Sigmoid colon (tissue), 7 donors: ENCODE data around the gene ACOXL. TPM values are rescaled to one million over a fixed set of nuclear protein-coding genes. Genes with fewer than 3 reads are reported as not detected.

Experiments
- DNase-seq: peaks from one replicate; pipeline ENCODE4 v3.0.0-alpha.2; 2019
- H3K27ac ChIP-seq, 4 donors: fragments of 200-600 bp; sonication (generic); one replicate each; pipeline ENCODE4 v1.5.1; 2016 to 2019; ENCODE audit warnings: mild to moderate bottlenecking in 1 of 4
- H3K27me3 ChIP-seq, 3 donors: fragments of 200-600 bp; sonication (generic); one replicate each; pipeline ENCODE4 v1.5.1; 2019; ENCODE audit warnings: mild to moderate bottlenecking in 1 of 3
- H3K36me3 ChIP-seq, 4 donors: fragments of 200-600 bp; sonication (generic); one replicate each; pipeline ENCODE4 v1.5.1; 2016 to 2019
- H3K4me1 ChIP-seq, 4 donors: fragments of 200-600 bp; sonication (generic); one replicate each; pipeline ENCODE4 v1.5.1; 2017 to 2019
- H3K4me3 ChIP-seq, 4 donors: fragments of 200-600 bp; sonication (generic); one replicate each; pipeline ENCODE4 v1.5.1; 2017 to 2019; ENCODE audit warnings: mild to moderate bottlenecking in 2 of 4, moderate library complexity in 1 of 4
- H3K9me3 ChIP-seq, 4 donors: fragments of 200-600 bp in 3 of 4; sonication (generic) in 3 of 4; one replicate each; pipeline versions ENCODE4 v1.5.1 to v1.6.1; 2013 to 2019
- CTCF ChIP-seq, 4 experiments: fragments of 450-650 bp in 3 of 4; fragments of 200-600 bp in 1 of 4; IDR thresholded peaks; one replicate each; pipeline ENCODE4 v1.5.1; 2016 to 2019; ENCODE audit warnings: antibody characterized with exemption in 4 of 4, mild to moderate bottlenecking in 3 of 4, moderate library complexity in 2 of 4
- EP300 ChIP-seq, 4 donors: sonication (generic); formaldehyde crosslinking; IDR thresholded peaks; one replicate each; pipeline ENCODE4 v1.6.1; 2017; ENCODE audit warnings: antibody characterized with exemption in 4 of 4
- POLR2A ChIP-seq, 2 donors: fragments of 450-650 bp; IDR thresholded peaks; one replicate each; pipeline ENCODE4 v1.6.1; 2016; ENCODE audit warnings: antibody characterized with exemption in 2 of 2, mild to moderate bottlenecking in 2 of 2, moderate library complexity in 2 of 2
- POLR2AphosphoS5 ChIP-seq, 4 donors: sonication (generic); formaldehyde crosslinking; IDR thresholded peaks; one replicate each; pipeline ENCODE4 v1.6.1; 2017; ENCODE audit warnings: antibody characterized with exemption in 4 of 4
- WGBS, 2 donors: extraction: QIAGEN DNeasy Blood & Tissue Kit; methylation state at CpG; one replicate each; pipeline ENCODE4 v1.1.7; 2013; 5-methylcytosine and 5-hydroxymethylcytosine counted together
- intact Hi-C: fragments of 100-400 bp; cut with DNase I; formaldehyde crosslinking; loops from one replicate; pipeline ENCODE4 v1.15.1; 2023
- polyA plus RNA-seq, 3 donors: library from polyadenylated mRNA; stranded (reverse); fragments of 200-250 nt; gene quantifications; one replicate each; pipeline ENCODE4 v1.2.3, GENCODE V29; 2013
- total RNA-seq, 4 donors: library from RNA; depleted of rRNA; stranded (reverse); fragments of >200 nt; gene quantifications; one replicate each; pipeline ENCODE4 v1.1.0, GENCODE V29; 2016
- donor health status: healthy with polysubstance abuse.
- donor health status: Bipolar disorder and iron deficiency.
- donor health status: healthy.

Gene ACOXL
- total and polyA plus RNA-seq, 7 donors = 0.45 TPM; not detected in 6

- no peak for DNase-seq
- Histone ChIP-seq H3K4me1 (no peaks in the 10 kb centered on the region), H3K27me3 (peaks cover 0 to 9% (median 0%) of the 10 kb centered on the region in 3 donors), H3K4me3 (no peak overlapping the region), H3K9me3 (no peaks in the 10 kb centered on the region), H3K36me3 (no peaks in the 10 kb centered on the region), H3K27ac (no peak overlapping the region)
- intact Hi-C loops = no loop called here
- TF ChIP-seq POLR2AphosphoS5 (IDR thresholded peaks at IDR 0.05) = no peak
- no peak for TF ChIP-seq EP300 (IDR thresholded peaks at IDR 0.05)
- TF ChIP-seq POLR2A (IDR thresholded peaks at IDR 0.05) = no peak
- TF ChIP-seq CTCF (IDR thresholded peaks at IDR 0.05) = no peak
- WGBS, 2 donors = 95 to 98% methylated on average over 5 of the region's 5 CpGs
Measured at GRCh38 chr2:111106706-111107105, 374.3 kb downstream of the ACOXL start.

- Histone ChIP-seq H3K4me1 (no peaks in the 10 kb centered on the region), H3K27ac (no peak overlapping the region), H3K9me3 (no peaks in the 10 kb centered on the region), H3K27me3 (peaks cover 0 to 24% (median 8%) of the 10 kb centered on the region in 3 donors), H3K4me3 (no peak overlapping the region), H3K36me3 (no peaks in the 10 kb centered on the region)
- intact Hi-C loops = no loop called here
- no peak for TF ChIP-seq EP300 (IDR thresholded peaks at IDR 0.05)
- DNase-seq = no peak
- 95 to 97% methylated on average over 2 of the region's 2 CpGs for WGBS, 2 donors
Measured at GRCh38 chr2:111108745-111109271, 376.4 kb downstream of the ACOXL start.

GRCh38 chr2:111111101-111111755, 378.9 kb downstream of the ACOXL start:
- DNase-seq = no peak
- Histone ChIP-seq H3K27ac (no peak overlapping the region), H3K9me3 (no peaks in the 10 kb centered on the region), H3K36me3 (no peaks in the 10 kb centered on the region), H3K4me3 (no peak overlapping the region), H3K27me3 (peaks cover 0 to 47% (median 26%) of the 10 kb centered on the region in 3 donors), H3K4me1 (no peaks in the 10 kb centered on the region)
- intact Hi-C loops = no loop called here
- TF ChIP-seq CTCF (IDR thresholded peaks at IDR 0.05) = no peak
- TF ChIP-seq EP300 (IDR thresholded peaks at IDR 0.05) = no peak
- no peak for TF ChIP-seq POLR2AphosphoS5 (IDR thresholded peaks at IDR 0.05)
- TF ChIP-seq POLR2A (IDR thresholded peaks at IDR 0.05) = no peak
- 95 to 96% methylated on average over 4 of the region's 4 CpGs for WGBS, 2 donors

- intact Hi-C loops = no loop called here
- no peak for DNase-seq
- Histone ChIP-seq H3K36me3 (no peaks in the 10 kb centered on the region), H3K27me3 (peaks cover 4 to 73% (median 45%) of the 10 kb centered on the region in 3 donors), H3K27ac (no peak overlapping the region), H3K4me1 (peaks cover 0 to 22% (median 22%) of the 10 kb centered on the region in 4 donors), H3K9me3 (no peaks in the 10 kb centered on the region), H3K4me3 (no peak overlapping the region)
- WGBS, 2 donors = 94 to 100% methylated on average over 1 of the region's 1 CpG
- TF ChIP-seq EP300 (IDR thresholded peaks at IDR 0.05) (no peak), POLR2A (IDR thresholded peaks at IDR 0.05) (no peak), POLR2AphosphoS5 (IDR thresholded peaks at IDR 0.05) (no peak), CTCF (IDR thresholded peaks at IDR 0.05) (no peak)
Measured at GRCh38 chr2:111113838-111114237, 381.5 kb downstream of the ACOXL start.

GRCh38 chr2:111116011-111116746, 383.8 kb downstream of the ACOXL start:
- Histone ChIP-seq H3K4me3 (no peak overlapping the region), H3K36me3 (no peaks in the 10 kb centered on the region), H3K27ac (no peak overlapping the region), H3K27me3 (peaks cover 18 to 87% (median 61%) of the 10 kb centered on the region in 3 donors), H3K4me1 (peaks cover 0 to 41% (median 39%) of the 10 kb centered on the region in 4 donors), H3K9me3 (no peaks in the 10 kb centered on the region)
- 65 to 79% methylated on average over 7 of the region's 7 CpGs for WGBS, 2 donors
- TF ChIP-seq POLR2A (IDR thresholded peaks at IDR 0.05) (no peak), EP300 (IDR thresholded peaks at IDR 0.05) (no peak), CTCF (IDR thresholded peaks at IDR 0.05) (no peak)
- DNase-seq = no peak
- intact Hi-C loops = no loop called here
